HL-60/S4 treated with phorbol 12-myristate 13-acetate at 8.2 ng/mL for 4 days and 3 days (cell line): ENCODE measurements around the gene RPS25.
"Not testable (repeated sequence)": the region's sequence is repeated elsewhere in the genome, so short reads cannot be mapped to it uniquely, and the experiment has no call there.

Experiments
- in situ Hi-C: fragments of 300-500 bp; cut with MboI; formaldehyde crosslinking; loops from 2 replicates; pipeline ENCODE4 v1.15.0; 2022; ENCODE audit warnings: low sequenced_read_pairs

RPS25 gene

GRCh38 chr11:119018074-119018938 is at the start of gene RPS25, which contains the start of gene TRAPPC4:
Gene RPS25, minus strand, starts transcription at chr11:119018343. Its CDS starts 59 bp downstream, at chr11:119018284.
Gene TRAPPC4, plus strand, starts transcription at chr11:119018766. Its CDS starts 30 bp downstream, at chr11:119018796.
- in situ Hi-C loops = no loop called here

- in situ Hi-C loops = no loop called here
Measured at GRCh38 chr11:119067371-119068222, 49.5 kb upstream of the RPS25 start, which contains the start of gene VPS11. Gene VPS11, plus strand, starts transcription at chr11:119067818. Its CDS starts 6 bp downstream, at chr11:119067824.

- in situ Hi-C loops = no loop called here
Measured at GRCh38 chr11:119065369-119065768, 47.2 kb upstream of the RPS25 start.

GRCh38 chr11:119062779-119063178 is 44.6 kb upstream of the RPS25 start:
- in situ Hi-C loops = no loop called here

GRCh38 chr11:119061256-119061655 is 43.1 kb upstream of the RPS25 start:
- in situ Hi-C loops = no loop called here

- in situ Hi-C loops = not testable (repeated sequence)
Measured at GRCh38 chr11:119059128-119059527, 41.0 kb upstream of the RPS25 start.

GRCh38 chr11:119057000-119057769 is 39.0 kb upstream of the RPS25 start, which contains the start of gene HYOU1:
Gene HYOU1, minus strand, starts transcription at chr11:119057205. Its CDS starts 1,045 bp downstream, at chr11:119056160.
- in situ Hi-C loops = no loop called here

- in situ Hi-C loops = no loop called here
Measured at GRCh38 chr11:119056421-119056999, 38.4 kb upstream of the RPS25 start.

GRCh38 chr11:119055901-119056300 is 37.8 kb upstream of the RPS25 start:
- in situ Hi-C loops = no loop called here

- in situ Hi-C loops = no loop called here
Measured at GRCh38 chr11:119054418-119054817, 36.3 kb upstream of the RPS25 start.

GRCh38 chr11:119052163-119052814 is 34.1 kb upstream of the RPS25 start:
- in situ Hi-C loops = no loop called here

- in situ Hi-C loops = no loop called here
Measured at GRCh38 chr11:119051440-119052162, 33.5 kb upstream of the RPS25 start.

GRCh38 chr11:119049081-119049480 is 30.9 kb upstream of the RPS25 start:
- in situ Hi-C loops = no loop called here

GRCh38 chr11:119048644-119049043 is 30.5 kb upstream of the RPS25 start:
- in situ Hi-C loops = no loop called here

- in situ Hi-C loops = no loop called here
Measured at GRCh38 chr11:119047205-119047604, 29.1 kb upstream of the RPS25 start.

GRCh38 chr11:119046489-119046888 is 28.3 kb upstream of the RPS25 start:
- in situ Hi-C loops = no loop called here

- in situ Hi-C loops = no loop called here
Measured at GRCh38 chr11:119044708-119045107, 26.6 kb upstream of the RPS25 start.

- in situ Hi-C loops = no loop called here
Measured at GRCh38 chr11:119042927-119043326, 24.8 kb upstream of the RPS25 start.
